H1 (cell line): ENCODE measurements around the gene BCAS3. TPM values are rescaled to one million over a fixed set of nuclear protein-coding genes. Genes with fewer than 3 reads are reported as not detected.

Experiments used
- BCL11A ChIP-seq, 2 experiments: IDR thresholded peaks; one replicate each; pipeline ENCODE4 v1.6.1; 2011; ENCODE audit warnings: low read depth in 2 of 2, low read length in 2 of 2, mild to moderate bottlenecking in 2 of 2
- CHD2 ChIP-seq: IDR thresholded peaks from 2 replicates; pipeline ENCODE4 v1.6.1; 2012; ENCODE audit warnings: low read length, improper control_type of control experiment
- FOSL1 ChIP-seq: IDR thresholded peaks from 2 replicates; pipeline ENCODE4 v1.6.1; 2011; ENCODE audit warnings: mild to moderate bottlenecking, low read depth, low read length, moderate library complexity; ENCODE audit not compliant: insufficient read depth
- KDM5A ChIP-seq: fragments of 200-600 bp; IDR thresholded peaks from 2 replicates; pipeline ENCODE4 v1.7.1; 2012; ENCODE audit warnings: mild to moderate bottlenecking, low read length, inconsistent platforms, mixed read lengths
- RXRA ChIP-seq: IDR thresholded peaks from 2 replicates; pipeline ENCODE4 v1.6.1; 2011; ENCODE audit warnings: low read depth, mild to moderate bottlenecking, low read length, moderate library complexity; ENCODE audit not compliant: insufficient read depth
- TBP ChIP-seq: IDR thresholded peaks from 2 replicates; pipeline ENCODE4 v1.6.1; 2011; ENCODE audit warnings: low read depth, low read length, improper control_type of control experiment
- polyA plus RNA-seq, 7 experiments: library from polyadenylated mRNA; depleted of rRNA in 3 of 7; stranded (reverse) in 5 of 7; unstranded in 2 of 7; fragments of >200 nt in 5 of 7; fragments of 200-250 nt in 2 of 7; gene quantifications; 1 replicate in 5 of 7; 2 replicates in 1 of 7; 4 replicates in 1 of 7; pipeline versions ENCODE4 v1.2.1 to v1.2.3, GENCODE V29; 2011 to 2013; ENCODE audit warnings: missing spikeins in 2 of 7, mixed read lengths in 2 of 7
- total RNA-seq: library from RNA; stranded (reverse); fragmentation: NEBNext Ultra II Directional; extraction: Animal tissue kit (Norgen Biotek cat#: 25700); gene quantifications from 2 replicates; pipeline ENCODE4 v1.2.1, GENCODE V29; 2021

BCAS3 gene
- total and polyA plus RNA-seq, 2 of the 8 experiments (the other 6 are each of a cell fraction or from before 2014, with no cell fraction given), result 9.9 to 13.3 TPM

DNA sequence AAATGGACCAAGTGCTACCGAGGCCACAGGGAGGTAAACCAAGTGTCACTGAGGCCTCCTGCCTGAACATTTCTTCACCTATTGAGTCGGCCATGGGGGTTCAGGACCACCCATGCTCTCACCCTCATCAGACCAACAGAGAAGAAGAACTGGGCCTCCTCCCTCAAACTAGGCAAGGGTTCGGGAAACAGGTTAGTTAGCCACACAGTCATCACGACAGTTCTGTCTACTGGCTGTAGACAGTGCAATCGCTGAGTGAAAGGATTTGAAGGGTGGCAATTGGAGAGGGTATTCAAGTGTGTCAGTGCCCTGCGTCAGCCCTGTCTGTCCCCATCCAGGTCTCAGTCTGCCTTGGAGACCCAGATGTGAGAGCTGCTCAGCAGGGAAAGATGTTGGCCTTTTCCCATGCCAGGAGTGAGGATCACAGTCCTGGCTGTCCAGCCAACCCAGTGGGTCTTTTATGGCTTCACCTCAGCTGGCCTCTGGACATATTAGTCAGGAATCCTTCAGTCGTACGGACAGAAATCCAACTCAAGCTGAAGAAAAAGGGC is 741.9 kb downstream of the BCAS3 start (continued):
- TF ChIP-seq CHD2, result no peak
- no peak for TF ChIP-seq RXRA
- TF ChIP-seq TBP, result no peak
- no peak for TF ChIP-seq BCL11A (IDR thresholded peaks at IDR 0.05; ENCODE audit: low read depth in 2 of 2, low read length in 2 of 2)
- TF ChIP-seq KDM5A, result no peak
- no peak for TF ChIP-seq FOSL1
